Stimulated activated naive CD4-positive, alpha-beta T cell (primary cell): ENCODE data around the gene HLX.

Source experiments
- DNase-seq, 6 experiments: peaks; one replicate each; lab custom pipeline; 2025; lab: John Stamatoyannopoulos, UW

The HLX gene

GRCh38 chr1:220926146-220926545, 46.9 kb downstream of the HLX start:
- DNase-seq: no peak

GRCh38 chr1:220927442-220927841, 48.2 kb downstream of the HLX start:
- DNase-seq: no peak

- no peak for DNase-seq
Measured at GRCh38 chr1:220928320-220928719, 49.1 kb downstream of the HLX start.

- no peak for DNase-seq
Measured at GRCh38 chr1:220928725-220929300, 49.6 kb downstream of the HLX start.

- no peak for DNase-seq
Measured at GRCh38 chr1:220929304-220929703, 50.1 kb downstream of the HLX start.
